Stimulated activated effector memory CD8-positive, alpha-beta T cell treated with anti-CD3 and anti-CD28 coated beads, Interleukin-12 subunit alpha, Interleukin-12 subunit beta, amount 100 ng/mL, for 72 hours (primary cell): ENCODE measurements around the gene PPM1B.

Experiments used
- ATAC-seq: fragments of 150-1000 bp; cut with Tn5 transposase; 2 replicates; pipeline ENCODE4 v1.10.0; 2021
- DNase-seq, 2 donors: peaks; one replicate each; pipeline ENCODE4 v3.0.0; 2021 to 2022; ENCODE audit warnings: low spot score in 2 of 2
- H3K27ac Mint-ChIP-seq: one replicate; pipeline ENCODE4 v1.8.0; 2022; ENCODE audit warnings: mild to moderate bottlenecking, mixed read lengths
- H3K36me3 Mint-ChIP-seq: one replicate; pipeline ENCODE4 v1.8.0; 2022; ENCODE audit warnings: mild to moderate bottlenecking, mixed read lengths
- H3K4me1 Mint-ChIP-seq: one replicate; pipeline ENCODE4 v1.8.0; 2022; ENCODE audit warnings: mixed read lengths
- H3K4me3 Mint-ChIP-seq: one replicate; pipeline ENCODE4 v1.8.0; 2022; ENCODE audit warnings: mild to moderate bottlenecking, mixed read lengths
- H3K9me3 Mint-ChIP-seq: one replicate; pipeline ENCODE4 v1.8.0; 2022; ENCODE audit warnings: mixed read lengths

The PPM1B gene

DNA sequence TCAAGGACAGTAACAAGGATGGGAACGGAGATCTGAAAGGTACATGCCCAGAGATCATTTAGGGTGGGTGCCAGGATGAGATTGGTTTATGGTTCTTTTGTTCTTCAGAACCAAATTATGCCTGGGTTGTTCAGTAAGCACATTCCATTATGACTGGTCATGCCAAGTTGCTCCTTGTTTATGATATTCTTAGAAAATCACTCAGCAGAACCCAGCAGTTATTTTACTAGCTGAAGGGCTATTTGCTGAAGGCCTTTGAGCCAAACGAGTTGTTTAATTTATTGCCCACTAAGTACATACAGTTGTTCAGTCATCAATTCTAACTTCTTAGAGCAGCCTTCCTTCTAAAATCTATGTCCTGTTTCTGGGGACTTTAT is 107.2 kb downstream of the PPM1B start:
- H3K36me3 Mint-ChIP-seq: no peaks in the 10 kb centered on the region
- H3K27ac Mint-ChIP-seq: no peak overlapping the region
- ATAC-seq: no peak
- no peaks in the 10 kb centered on the region for H3K9me3 Mint-ChIP-seq
- H3K4me3 Mint-ChIP-seq: no peak overlapping the region
- no peaks in the 10 kb centered on the region for H3K4me1 Mint-ChIP-seq
- no peak for DNase-seq

DNA sequence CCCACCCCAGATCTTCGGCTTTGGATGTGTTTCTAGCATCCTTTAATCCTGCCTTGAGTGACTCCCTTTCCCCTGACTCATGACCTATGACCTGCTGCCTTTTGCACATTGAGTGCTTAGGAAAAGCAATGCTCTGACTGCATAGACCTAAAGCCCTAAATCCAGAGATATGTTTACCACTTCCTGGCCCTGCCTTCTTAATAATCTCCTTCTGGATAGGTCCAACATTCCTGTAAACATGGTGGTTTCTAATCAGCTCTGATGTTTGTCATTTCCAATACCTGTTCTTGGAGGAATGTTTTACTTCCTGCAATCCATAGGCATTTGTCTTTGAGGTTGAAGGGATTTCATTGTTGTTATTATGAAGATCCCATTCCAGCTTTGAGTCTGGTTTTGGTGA is 108.9 kb downstream of the PPM1B start:
- Mint-ChIP-seq H3K27ac (no peak overlapping the region), H3K4me3 (no peak overlapping the region), H3K4me1 (no peaks in the 10 kb centered on the region), H3K36me3 (no peaks in the 10 kb centered on the region), H3K9me3 (no peaks in the 10 kb centered on the region)
- ATAC-seq (no peak), DNase-seq (no peak)

DNA sequence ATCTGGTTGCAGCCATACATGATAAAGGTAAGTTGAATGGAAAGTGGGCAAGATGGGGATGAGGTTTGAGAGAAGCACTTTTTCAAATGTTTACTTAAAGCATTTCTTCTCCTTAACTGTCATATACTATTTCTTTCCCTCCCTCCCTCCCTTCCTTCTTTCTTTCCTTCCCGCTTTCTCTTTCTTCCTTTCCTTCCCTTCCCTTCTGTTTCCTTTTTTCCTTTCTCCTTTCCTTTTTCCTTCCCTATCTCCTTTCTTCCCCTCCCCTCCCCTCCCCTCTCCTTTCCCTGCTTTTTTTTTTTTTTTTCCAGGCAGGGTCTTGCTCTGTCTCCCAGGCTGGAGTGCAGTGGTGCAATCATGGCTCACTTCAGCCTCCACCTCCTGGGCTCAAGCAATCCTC is 112.2 kb downstream of the PPM1B start:
- Mint-ChIP-seq H3K4me1 (no peaks in the 10 kb centered on the region), H3K27ac (no peak overlapping the region), H3K9me3 (no peaks in the 10 kb centered on the region), H3K4me3 (no peak overlapping the region), H3K36me3 (no peaks in the 10 kb centered on the region)
- DNase-seq (no peak), ATAC-seq (no peak)
